Measurements from ENCODE around the gene WDR7.
A peak's percentile ranks its signal among the peaks of the same experiment; 100 is the strongest.

Gene WDR7

GRCh38 chr18:56899660-56900059 lies 248.5 kb downstream of the WDR7 start:
- DNase-seq = no peak

- DNase-seq = no peak
Observed at GRCh38 chr18:56900195-56901094, 249.3 kb downstream of the WDR7 start.

GRCh38 chr18:56901919-56902318 lies 250.8 kb downstream of the WDR7 start:
- DNase-seq = no peak

GRCh38 chr18:56902653-56903052 lies 251.5 kb downstream of the WDR7 start:
- no peak for DNase-seq

- DNase-seq = no peak
Observed at GRCh38 chr18:56903686-56904085, 252.5 kb downstream of the WDR7 start.

- no peak for DNase-seq
Observed at GRCh38 chr18:56907771-56908170, 256.6 kb downstream of the WDR7 start.

GRCh38 chr18:56910237-56910636 lies 259.1 kb downstream of the WDR7 start:
- no peak for DNase-seq

GRCh38 chr18:56910967-56911366 lies 259.8 kb downstream of the WDR7 start:
- peak; percentile 65 for DNase-seq

GRCh38 chr18:56913941-56914340 lies 262.8 kb downstream of the WDR7 start:
- no peak for DNase-seq

GRCh38 chr18:56919190-56919589 lies 268.0 kb downstream of the WDR7 start:
- DNase-seq = no peak

- no peak for DNase-seq
Observed at GRCh38 chr18:56921896-56922480, 270.8 kb downstream of the WDR7 start.

- DNase-seq = no peak
Observed at GRCh38 chr18:56926734-56927133, 275.6 kb downstream of the WDR7 start.

- no peak for DNase-seq
Observed at GRCh38 chr18:56927786-56928185, 276.6 kb downstream of the WDR7 start.

GRCh38 chr18:56929886-56930285 lies 278.7 kb downstream of the WDR7 start:
- no peak for DNase-seq

- DNase-seq = no peak
Observed at GRCh38 chr18:56933472-56933871, 282.3 kb downstream of the WDR7 start.

GRCh38 chr18:56934131-56934530 lies 283.0 kb downstream of the WDR7 start:
- DNase-seq = no peak

GRCh38 chr18:56934906-56935305 lies 283.7 kb downstream of the WDR7 start:
- DNase-seq = no peak

GRCh38 chr18:56935434-56936040 lies 284.4 kb downstream of the WDR7 start:
- no peak for DNase-seq

GRCh38 chr18:56936457-56936856 lies 285.3 kb downstream of the WDR7 start:
- DNase-seq = no peak

GRCh38 chr18:56937874-56938430 lies 286.8 kb downstream of the WDR7 start:
- no peak for DNase-seq

GRCh38 chr18:56945171-56946083 lies 294.3 kb downstream of the WDR7 start:
- no peak for DNase-seq

GRCh38 chr18:56947236-56947635 lies 296.1 kb downstream of the WDR7 start:
- no peak for DNase-seq

- peak; percentile 39 for DNase-seq
Observed at GRCh38 chr18:56952026-56952425, 300.9 kb downstream of the WDR7 start.
